Measurements from ENCODE around the gene RINT1. TPM values are rescaled to one million over a fixed set of nuclear protein-coding genes. Genes with fewer than 3 reads are reported as not detected.

RINT1 gene
- total and polyA plus RNA-seq, 2 of the 13 experiments (the other 11 are each of a cell fraction or from before 2014, with no cell fraction given), result 14.7 to 19.3 TPM

DNA sequence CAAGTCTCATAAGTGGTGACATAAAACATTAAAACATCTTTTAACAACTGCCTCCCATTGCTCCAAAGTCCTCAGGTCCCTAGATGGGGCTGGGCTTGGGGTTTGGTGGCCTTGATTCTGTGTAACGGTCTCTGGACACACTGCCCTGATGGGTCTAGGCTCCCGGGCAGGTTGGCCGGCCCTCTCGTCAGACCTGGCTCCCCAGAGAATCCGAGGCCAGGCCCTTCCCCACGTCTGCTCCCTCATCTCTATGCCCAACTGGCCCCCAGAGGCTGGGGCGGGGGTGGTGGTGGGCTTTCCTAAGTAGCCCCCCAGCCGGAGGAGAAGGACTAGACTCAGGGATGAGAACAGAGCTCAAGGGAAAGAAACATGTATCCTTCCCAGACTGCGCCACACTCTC, 80.8 kb downstream of the RINT1 start:
- POLR2A ChIA-PET, result no interaction called here
- Histone ChIP-seq H3K36me3 (replicated peaks in 1 of 2; ENCODE audit: control insufficient read depth in 1 of 2, insufficient read depth in 2 of 2, low read length in 2 of 2) (peaks cover 0 to 2% of the 10 kb centered on the region in 2 experiments; a peak in 1 of 5 replicates), H4K20me1 (ENCODE audit: insufficient read depth, low read length) (no peaks in the 10 kb centered on the region), H3K79me2 (ENCODE audit: insufficient read depth, low read length) (no peaks in the 10 kb centered on the region), H3K27ac (ENCODE audit: extremely low read length, insufficient read depth, low read length) (no peak overlapping the region), H2AFZ (ENCODE audit: low read length) (no peak overlapping the region), H3K9me3 (ENCODE audit: low read length) (no peaks in the 10 kb centered on the region), H3K4me1 (ENCODE audit: insufficient read depth, low read length) (no peaks in the 10 kb centered on the region), H3K4me3 (replicated peaks in 1 of 3; ENCODE audit: insufficient read depth in 1 of 3, low read depth in 2 of 3, low read length in 3 of 3) (no peak overlapping the region), H3K9ac (ENCODE audit: insufficient read depth, low read depth, low read length) (no peak overlapping the region), H3K27me3 (ENCODE audit: control insufficient read depth in 1 of 2, insufficient read depth in 2 of 2, low read length in 2 of 2) (no peaks in the 10 kb centered on the region), H3K4me2 (ENCODE audit: low read depth, low read length) (no peak overlapping the region)
- CTCF ChIA-PET (ENCODE audit: low intra/inter-chr PET ratio, low total read pairs), result no interaction called here
- 83% methylated on average over 4 of the region's 9 CpGs for whole genome bisulfite sequencing (ENCODE audit: low lambda C conversion rate)
- intact Hi-C loops (cut with micrococcal nuclease; ENCODE audit: unreplicated experiment) (no loop called here), in situ Hi-C loops (cut with HindIII; ENCODE audit: extremely low pct_ligation_motif_present, low pct_unique_long_range_greater_than_20kb) (no loop called here)
- BruUV-seq (replicated peaks), result no TSS peak
- TF ChIP-seq SRSF1 (optimal IDR thresholded peaks at IDR 0.05; ENCODE audit: low read depth, low read length) (no peak), TRIM24 (CRISPR knock-in tag; IDR thresholded peaks at IDR 0.05) (no peak), ZNF367 (CRISPR knock-in tag; IDR thresholded peaks at IDR 0.05; ENCODE audit: borderline replicate concordance) (no peak)
- TF ChIP-seq, protein P1, sequence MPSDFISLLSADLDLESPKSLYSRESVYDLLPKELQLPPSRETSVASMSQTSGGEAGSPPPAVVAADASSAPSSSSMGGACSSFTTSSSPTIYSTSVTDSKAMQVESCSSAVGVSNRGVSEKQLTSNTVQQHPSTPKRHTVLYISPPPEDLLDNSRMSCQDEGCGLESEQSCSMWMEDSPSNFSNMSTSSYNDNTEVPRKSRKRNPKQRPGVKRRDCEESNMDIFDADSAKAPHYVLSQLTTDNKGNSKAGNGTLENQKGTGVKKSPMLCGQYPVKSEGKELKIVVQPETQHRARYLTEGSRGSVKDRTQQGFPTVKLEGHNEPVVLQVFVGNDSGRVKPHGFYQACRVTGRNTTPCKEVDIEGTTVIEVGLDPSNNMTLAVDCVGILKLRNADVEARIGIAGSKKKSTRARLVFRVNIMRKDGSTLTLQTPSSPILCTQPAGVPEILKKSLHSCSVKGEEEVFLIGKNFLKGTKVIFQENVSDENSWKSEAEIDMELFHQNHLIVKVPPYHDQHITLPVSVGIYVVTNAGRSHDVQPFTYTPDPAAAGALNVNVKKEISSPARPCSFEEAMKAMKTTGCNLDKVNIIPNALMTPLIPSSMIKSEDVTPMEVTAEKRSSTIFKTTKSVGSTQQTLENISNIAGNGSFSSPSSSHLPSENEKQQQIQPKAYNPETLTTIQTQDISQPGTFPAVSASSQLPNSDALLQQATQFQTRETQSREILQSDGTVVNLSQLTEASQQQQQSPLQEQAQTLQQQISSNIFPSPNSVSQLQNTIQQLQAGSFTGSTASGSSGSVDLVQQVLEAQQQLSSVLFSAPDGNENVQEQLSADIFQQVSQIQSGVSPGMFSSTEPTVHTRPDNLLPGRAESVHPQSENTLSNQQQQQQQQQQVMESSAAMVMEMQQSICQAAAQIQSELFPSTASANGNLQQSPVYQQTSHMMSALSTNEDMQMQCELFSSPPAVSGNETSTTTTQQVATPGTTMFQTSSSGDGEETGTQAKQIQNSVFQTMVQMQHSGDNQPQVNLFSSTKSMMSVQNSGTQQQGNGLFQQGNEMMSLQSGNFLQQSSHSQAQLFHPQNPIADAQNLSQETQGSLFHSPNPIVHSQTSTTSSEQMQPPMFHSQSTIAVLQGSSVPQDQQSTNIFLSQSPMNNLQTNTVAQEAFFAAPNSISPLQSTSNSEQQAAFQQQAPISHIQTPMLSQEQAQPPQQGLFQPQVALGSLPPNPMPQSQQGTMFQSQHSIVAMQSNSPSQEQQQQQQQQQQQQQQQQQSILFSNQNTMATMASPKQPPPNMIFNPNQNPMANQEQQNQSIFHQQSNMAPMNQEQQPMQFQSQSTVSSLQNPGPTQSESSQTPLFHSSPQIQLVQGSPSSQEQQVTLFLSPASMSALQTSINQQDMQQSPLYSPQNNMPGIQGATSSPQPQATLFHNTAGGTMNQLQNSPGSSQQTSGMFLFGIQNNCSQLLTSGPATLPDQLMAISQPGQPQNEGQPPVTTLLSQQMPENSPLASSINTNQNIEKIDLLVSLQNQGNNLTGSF (CRISPR knock-in tag; IDR thresholded peaks at IDR 0.05), result no peak
- ATAC-seq (no peak), FAIRE-seq (no peak), DNase-seq (ENCODE audit: low spot score) (no peak)
